ENCODE results near the gene BASP1. TPM values are rescaled to one million over a fixed set of nuclear protein-coding genes. Genes with fewer than 3 reads are reported as not detected.

BASP1 gene
- polyA plus RNA-seq, 1 of the 3 experiments (the other 2 are of a cell fraction) = 107 TPM

- Histone ChIP-seq H3K4me1 (ENCODE audit: control insufficient read depth in 1 of 2, insufficient read depth in 2 of 2, low read depth in 1 of 2, low read length in 1 of 2) (peaks cover 9 to 19% of the 10 kb centered on the region in 2 experiments; a peak in 3 of 4 replicates), H2AFZ (ENCODE audit: low read depth) (peak overlapping the region; percentile 24; the same call in 1 of the 2 replicates), H3K27ac (ENCODE audit: low read depth in 2 of 2, low read length in 1 of 2) (peak overlapping the region in 1 of 2 experiments; percentile 88; a peak in 2 of 4 replicates), H4K20me1 (ENCODE audit: insufficient read depth) (no peaks in the 10 kb centered on the region), H3K27me3 (ENCODE audit: insufficient read depth) (no peaks in the 10 kb centered on the region), H3K9me3 (no peaks in the 10 kb centered on the region), H3K4me3 (ENCODE audit: low read depth in 2 of 2, low read length in 1 of 2) (no peak overlapping the region), H3K4me2 (0 out of 2 replicates have a peak overlapping the region, but pooled peaks have one; percentile 10), H3K36me3 (replicated peaks in 1 of 2; ENCODE audit: control insufficient read depth in 1 of 2, insufficient read depth in 2 of 2, low read length in 1 of 2) (no peaks in the 10 kb centered on the region), H3F3A (replicated peaks; ENCODE audit: insufficient read depth) (peaks cover 43% of the 10 kb centered on the region), H3K79me2 (ENCODE audit: insufficient read depth) (no peaks in the 10 kb centered on the region), H3K9ac (peak overlapping the region; percentile 63), H3K9me2 (no peaks in the 10 kb centered on the region)
- WGBS (ENCODE audit: low lambda C conversion rate) = 33% methylated on average over 11 of the region's 11 CpGs
- TF ChIP-seq JUND (IDR thresholded peaks at IDR 0.05) (peak; percentile 92), TEAD4 (IDR thresholded peaks at IDR 0.05; ENCODE audit: borderline replicate concordance, insufficient read depth) (peak; percentile 88), RXRA (IDR thresholded peaks at IDR 0.05; ENCODE audit: borderline replicate concordance, low read depth) (peak; percentile 84), FOXM1 (IDR thresholded peaks at IDR 0.05; ENCODE audit: low read depth) (0 out of 2 replicates have a peak, but pooled peaks have one; percentile 43), POLR2AphosphoS5 (IDR thresholded peaks at IDR 0.05; ENCODE audit: low read depth, low read length) (peak; percentile 51; the same call in 1 of the 2 replicates), RCOR1 (IDR thresholded peaks at IDR 0.05; ENCODE audit: low read length) (peak; percentile 11; the same call in 1 of the 2 replicates), RAD21 (IDR thresholded peaks at IDR 0.05; ENCODE audit: low read length) (no peak), FOXJ3 (CRISPR knock-in tag; IDR thresholded peaks at IDR 0.05) (no peak), SIN3A (IDR thresholded peaks at IDR 0.05; ENCODE audit: borderline replicate concordance, low read depth, low read length) (peak; percentile 51; the same call in 1 of the 2 replicates), NRF1 (IDR thresholded peaks at IDR 0.05; ENCODE audit: low read depth, low read length) (no peak), TCF12 (IDR thresholded peaks at IDR 0.05) (peak; percentile 97), NFIC (IDR thresholded peaks at IDR 0.05; ENCODE audit: borderline replicate concordance) (peak; percentile 36; the same call in 1 of the 2 replicates), IRF3 (IDR thresholded peaks at IDR 0.05; ENCODE audit: low read depth, low read length) (no peak), ELF1 (IDR thresholded peaks at IDR 0.05) (peak; percentile 29; the same call in 1 of the 2 replicates), EP300 (IDR thresholded peaks at IDR 0.05; ENCODE audit: borderline replicate concordance in 1 of 2, low read depth in 1 of 2, low read length in 1 of 2) (peak in 1 of 2 experiments; percentile 91; a peak in 2 of 4 replicates), CHD2 (IDR thresholded peaks at IDR 0.05; ENCODE audit: low read length, partially characterized antibody) (no peak), FOSL2 (IDR thresholded peaks at IDR 0.05; ENCODE audit: borderline replicate concordance, low read depth) (peak; percentile 81), GABPA (IDR thresholded peaks at IDR 0.05; ENCODE audit: low read depth) (0 out of 2 replicates have a peak, but pooled peaks have one; percentile 19)
- TF ChIP-seq, protein P1, sequence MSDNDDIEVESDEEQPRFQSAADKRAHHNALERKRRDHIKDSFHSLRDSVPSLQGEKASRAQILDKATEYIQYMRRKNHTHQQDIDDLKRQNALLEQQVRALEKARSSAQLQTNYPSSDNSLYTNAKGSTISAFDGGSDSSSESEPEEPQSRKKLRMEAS (IDR thresholded peaks at IDR 0.05; ENCODE audit: low read depth) = peak; percentile 91
- TF ChIP-seq, protein P2, sequence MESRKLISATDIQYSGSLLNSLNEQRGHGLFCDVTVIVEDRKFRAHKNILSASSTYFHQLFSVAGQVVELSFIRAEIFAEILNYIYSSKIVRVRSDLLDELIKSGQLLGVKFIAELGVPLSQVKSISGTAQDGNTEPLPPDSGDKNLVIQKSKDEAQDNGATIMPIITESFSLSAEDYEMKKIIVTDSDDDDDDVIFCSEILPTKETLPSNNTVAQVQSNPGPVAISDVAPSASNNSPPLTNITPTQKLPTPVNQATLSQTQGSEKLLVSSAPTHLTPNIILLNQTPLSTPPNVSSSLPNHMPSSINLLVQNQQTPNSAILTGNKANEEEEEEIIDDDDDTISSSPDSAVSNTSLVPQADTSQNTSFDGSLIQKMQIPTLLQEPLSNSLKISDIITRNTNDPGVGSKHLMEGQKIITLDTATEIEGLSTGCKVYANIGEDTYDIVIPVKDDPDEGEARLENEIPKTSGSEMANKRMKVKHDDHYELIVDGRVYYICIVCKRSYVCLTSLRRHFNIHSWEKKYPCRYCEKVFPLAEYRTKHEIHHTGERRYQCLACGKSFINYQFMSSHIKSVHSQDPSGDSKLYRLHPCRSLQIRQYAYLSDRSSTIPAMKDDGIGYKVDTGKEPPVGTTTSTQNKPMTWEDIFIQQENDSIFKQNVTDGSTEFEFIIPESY (IDR thresholded peaks at IDR 0.05; ENCODE audit: borderline replicate concordance, low read depth) = peak; percentile 68; the same call in 1 of the 2 replicates
- TF ChIP-seq, protein P3, sequence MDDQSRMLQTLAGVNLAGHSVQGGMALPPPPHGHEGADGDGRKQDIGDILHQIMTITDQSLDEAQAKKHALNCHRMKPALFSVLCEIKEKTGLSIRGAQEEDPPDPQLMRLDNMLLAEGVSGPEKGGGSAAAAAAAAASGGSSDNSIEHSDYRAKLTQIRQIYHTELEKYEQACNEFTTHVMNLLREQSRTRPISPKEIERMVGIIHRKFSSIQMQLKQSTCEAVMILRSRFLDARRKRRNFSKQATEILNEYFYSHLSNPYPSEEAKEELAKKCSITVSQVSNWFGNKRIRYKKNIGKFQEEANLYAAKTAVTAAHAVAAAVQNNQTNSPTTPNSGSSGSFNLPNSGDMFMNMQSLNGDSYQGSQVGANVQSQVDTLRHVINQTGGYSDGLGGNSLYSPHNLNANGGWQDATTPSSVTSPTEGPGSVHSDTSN (IDR thresholded peaks at IDR 0.05) = peak; percentile 93
- CTCF ChIA-PET = interaction anchor here (0.8 to 3.8 kb wide), 4 partner anchors 9 to 50 kb away, joined by 3 to 45 read pairs (median 4); no protein-coding TSS in a partner anchor
- POLR2A ChIA-PET = no interaction called here
- peak; percentile 19 for DNase-seq
These were observed 36.3 kb upstream of the BASP1 start for GRCh38 chr5:17180864-17181723.
